IgD-negative memory B cell (primary cell): ENCODE measurements around the gene KDM4C. TPM values are rescaled to one million over a fixed set of nuclear protein-coding genes. Genes with fewer than 3 reads are reported as not detected.

Source experiments
- H3K27ac Mint-ChIP-seq, 3 donors: one replicate each; pipeline ENCODE4 v1.8.0; 2020 to 2022; ENCODE audit warnings: mild to moderate bottlenecking in 3 of 3, mixed read lengths in 3 of 3, moderate library complexity in 1 of 3
- H3K27me3 Mint-ChIP-seq: one replicate; pipeline ENCODE4 v1.8.0; 2021; ENCODE audit warnings: mixed read lengths
- H3K36me3 Mint-ChIP-seq: one replicate; pipeline ENCODE4 v1.8.0; 2020; ENCODE audit warnings: mild to moderate bottlenecking, mixed read lengths
- H3K4me1 Mint-ChIP-seq, 3 donors: one replicate each; pipeline ENCODE4 v1.8.0; 2020 to 2022; ENCODE audit warnings: mixed read lengths in 3 of 3, mild to moderate bottlenecking in 1 of 3
- H3K4me3 Mint-ChIP-seq, 4 donors: one replicate each; pipeline ENCODE4 v1.8.0; 2020 to 2022; ENCODE audit warnings: mild to moderate bottlenecking in 4 of 4, mixed read lengths in 4 of 4, moderate library complexity in 3 of 4
- H3K9me3 Mint-ChIP-seq, 3 donors: one replicate each; pipeline ENCODE4 v1.8.0; 2020 to 2021; ENCODE audit warnings: mixed read lengths in 3 of 3, mild to moderate bottlenecking in 1 of 3
- polyA plus RNA-seq: library from polyadenylated mRNA; unstranded; fragments of 300-500 nt; fragmentation: Illumina TruSeq; gene quantifications from one replicate; pipeline ENCODE4 v1.2.3, GENCODE V29; 2021

The KDM4C gene
- polyA plus RNA-seq, 1 donor from 2014 or later: 31.6 TPM

GRCh38 chr9:6904371-6904770 lies 146.6 kb downstream of the KDM4C start:
- peaks cover 0 to 18% (median 0%) of the 10 kb centered on the region in 3 donors for H3K4me1 Mint-ChIP-seq
- H3K9me3 Mint-ChIP-seq: no peaks in the 10 kb centered on the region
- no peak overlapping the region for H3K27ac Mint-ChIP-seq
- peaks cover 2% of the 10 kb centered on the region for H3K36me3 Mint-ChIP-seq
- no peaks in the 10 kb centered on the region for H3K27me3 Mint-ChIP-seq
- no peak overlapping the region for H3K4me3 Mint-ChIP-seq

GRCh38 chr9:6905850-6906375 lies 148.1 kb downstream of the KDM4C start:
- H3K27me3 Mint-ChIP-seq: no peaks in the 10 kb centered on the region
- H3K36me3 Mint-ChIP-seq: peaks cover 2% of the 10 kb centered on the region
- no peak overlapping the region for H3K27ac Mint-ChIP-seq
- H3K9me3 Mint-ChIP-seq: no peaks in the 10 kb centered on the region
- H3K4me1 Mint-ChIP-seq: peaks cover 4 to 22% (median 6%) of the 10 kb centered on the region in 3 donors
- H3K4me3 Mint-ChIP-seq: no peak overlapping the region

- Mint-ChIP-seq H3K4me3 (no peak overlapping the region), H3K4me1 (peaks cover 13 to 23% (median 16%) of the 10 kb centered on the region in 3 donors), H3K9me3 (no peaks in the 10 kb centered on the region), H3K27me3 (no peaks in the 10 kb centered on the region), H3K27ac (no peak overlapping the region), H3K36me3 (peaks cover 2% of the 10 kb centered on the region)
Observed at GRCh38 chr9:6907772-6908381, 150.1 kb downstream of the KDM4C start.

- H3K9me3 Mint-ChIP-seq: no peaks in the 10 kb centered on the region
- no peak overlapping the region for H3K4me3 Mint-ChIP-seq
Observed at GRCh38 chr9:6909181-6909580, 151.4 kb downstream of the KDM4C start.

GRCh38 chr9:6910032-6910431 lies 152.3 kb downstream of the KDM4C start:
- Mint-ChIP-seq H3K36me3 (no peaks in the 10 kb centered on the region), H3K27ac (no peak overlapping the region), H3K9me3 (no peaks in the 10 kb centered on the region), H3K27me3 (no peaks in the 10 kb centered on the region), H3K4me3 (no peak overlapping the region), H3K4me1 (peaks cover 14 to 28% (median 16%) of the 10 kb centered on the region in 3 donors)

More at GRCh38 chr9:6909181-6909580, 151.4 kb downstream of the KDM4C start:
- Mint-ChIP-seq H3K4me1 (peaks cover 14 to 23% (median 16%) of the 10 kb centered on the region in 3 donors), H3K36me3 (peaks cover 2% of the 10 kb centered on the region), H3K27ac (no peak overlapping the region), H3K27me3 (no peaks in the 10 kb centered on the region)

- Mint-ChIP-seq H3K36me3 (no peaks in the 10 kb centered on the region), H3K27me3 (no peaks in the 10 kb centered on the region), H3K4me3 (no peak overlapping the region), H3K4me1 (peaks cover 16 to 29% (median 16%) of the 10 kb centered on the region in 3 donors), H3K27ac (no peak overlapping the region), H3K9me3 (no peaks in the 10 kb centered on the region)
Observed at GRCh38 chr9:6910497-6910896, 152.7 kb downstream of the KDM4C start.

- Mint-ChIP-seq H3K4me3 (no peak overlapping the region), H3K9me3 (no peaks in the 10 kb centered on the region), H3K27me3 (no peaks in the 10 kb centered on the region), H3K36me3 (no peaks in the 10 kb centered on the region), H3K4me1 (peaks cover 16 to 36% (median 28%) of the 10 kb centered on the region in 3 donors), H3K27ac (peak overlapping the region in 1 of 3 donors; percentile 24)
Observed at GRCh38 chr9:6911901-6912638, 154.3 kb downstream of the KDM4C start.

- Mint-ChIP-seq H3K27ac (no peak overlapping the region), H3K9me3 (peaks cover 0 to 2% (median 0%) of the 10 kb centered on the region in 3 donors), H3K36me3 (peaks cover 7% of the 10 kb centered on the region), H3K4me3 (no peak overlapping the region), H3K27me3 (no peaks in the 10 kb centered on the region), H3K4me1 (peaks cover 32 to 47% (median 39%) of the 10 kb centered on the region in 3 donors)
Observed at GRCh38 chr9:6915635-6916034, 157.9 kb downstream of the KDM4C start.

- Mint-ChIP-seq H3K4me1 (peaks cover 28 to 41% (median 41%) of the 10 kb centered on the region in 3 donors), H3K27ac (no peak overlapping the region)
Observed at GRCh38 chr9:6917162-6917561, 159.4 kb downstream of the KDM4C start.

GRCh38 chr9:6920041-6920440 lies 162.3 kb downstream of the KDM4C start:
- peaks cover 28 to 43% (median 36%) of the 10 kb centered on the region in 3 donors for H3K4me1 Mint-ChIP-seq
- H3K27me3 Mint-ChIP-seq: no peaks in the 10 kb centered on the region
- no peak overlapping the region for H3K27ac Mint-ChIP-seq
- H3K9me3 Mint-ChIP-seq: peaks cover 0 to 2% (median 0%) of the 10 kb centered on the region in 3 donors
- no peak overlapping the region for H3K4me3 Mint-ChIP-seq
- peaks cover 18% of the 10 kb centered on the region for H3K36me3 Mint-ChIP-seq

More at GRCh38 chr9:6917162-6917561, 159.4 kb downstream of the KDM4C start:
- H3K36me3 Mint-ChIP-seq: peaks cover 16% of the 10 kb centered on the region
- H3K9me3 Mint-ChIP-seq: peaks cover 0 to 2% (median 0%) of the 10 kb centered on the region in 3 donors
- no peaks in the 10 kb centered on the region for H3K27me3 Mint-ChIP-seq
- no peak overlapping the region for H3K4me3 Mint-ChIP-seq

- peak overlapping the region in 1 of 3 donors; percentile 2 for H3K27ac Mint-ChIP-seq
- no peaks in the 10 kb centered on the region for H3K27me3 Mint-ChIP-seq
- H3K4me1 Mint-ChIP-seq: peaks cover 27 to 36% (median 36%) of the 10 kb centered on the region in 3 donors
- H3K9me3 Mint-ChIP-seq: peaks cover 0 to 2% (median 0%) of the 10 kb centered on the region in 3 donors
- peaks cover 18% of the 10 kb centered on the region for H3K36me3 Mint-ChIP-seq
- H3K4me3 Mint-ChIP-seq: no peak overlapping the region
Observed at GRCh38 chr9:6921315-6921714, 163.5 kb downstream of the KDM4C start.

GRCh38 chr9:6922124-6922676 lies 164.4 kb downstream of the KDM4C start:
- H3K9me3 Mint-ChIP-seq: peaks cover 0 to 2% (median 0%) of the 10 kb centered on the region in 3 donors
- no peaks in the 10 kb centered on the region for H3K27me3 Mint-ChIP-seq
- H3K4me3 Mint-ChIP-seq: no peak overlapping the region
- peak overlapping the region in 2 of 3 donors; percentile 2 to 21 for H3K27ac Mint-ChIP-seq
- peaks cover 26 to 33% (median 30%) of the 10 kb centered on the region in 3 donors for H3K4me1 Mint-ChIP-seq
- H3K36me3 Mint-ChIP-seq: peaks cover 22% of the 10 kb centered on the region

GRCh38 chr9:6922680-6923079 lies 164.9 kb downstream of the KDM4C start:
- H3K9me3 Mint-ChIP-seq: peaks cover 0 to 2% (median 0%) of the 10 kb centered on the region in 3 donors
- no peak overlapping the region for H3K4me3 Mint-ChIP-seq
- H3K4me1 Mint-ChIP-seq: peaks cover 25 to 28% (median 28%) of the 10 kb centered on the region in 3 donors

GRCh38 chr9:6923086-6923485 lies 165.3 kb downstream of the KDM4C start:
- Mint-ChIP-seq H3K27ac (no peak overlapping the region), H3K36me3 (peaks cover 22% of the 10 kb centered on the region), H3K4me3 (no peak overlapping the region), H3K9me3 (peaks cover 0 to under 1% (median 0%) of the 10 kb centered on the region in 3 donors), H3K4me1 (peaks cover 27 to 32% (median 28%) of the 10 kb centered on the region in 3 donors), H3K27me3 (no peaks in the 10 kb centered on the region)

More at GRCh38 chr9:6922680-6923079, 164.9 kb downstream of the KDM4C start:
- Mint-ChIP-seq H3K27ac (peak overlapping the region in 1 of 3 donors; percentile 21), H3K36me3 (peaks cover 22% of the 10 kb centered on the region), H3K27me3 (no peaks in the 10 kb centered on the region)

- no peak overlapping the region for H3K27ac Mint-ChIP-seq
- H3K4me3 Mint-ChIP-seq: no peak overlapping the region
- no peaks in the 10 kb centered on the region for H3K9me3 Mint-ChIP-seq
- peaks cover 19% of the 10 kb centered on the region for H3K36me3 Mint-ChIP-seq
- no peaks in the 10 kb centered on the region for H3K27me3 Mint-ChIP-seq
- peaks cover 24 to 40% (median 26%) of the 10 kb centered on the region in 3 donors for H3K4me1 Mint-ChIP-seq
Observed at GRCh38 chr9:6924149-6924548, 166.4 kb downstream of the KDM4C start.
